GM12872 (cell line): ENCODE results near the gene SLC9A3.

Experiments used
- TF ChIP-seq, protein P1 (sequence below): IDR thresholded peaks from 3 replicates; pipeline ENCODE4 v1.5.1; 2011; ENCODE audit warnings: low read depth, mild to moderate bottlenecking, low read length, moderate library complexity; ENCODE audit not compliant: insufficient read depth

The SLC9A3 gene

DNA sequence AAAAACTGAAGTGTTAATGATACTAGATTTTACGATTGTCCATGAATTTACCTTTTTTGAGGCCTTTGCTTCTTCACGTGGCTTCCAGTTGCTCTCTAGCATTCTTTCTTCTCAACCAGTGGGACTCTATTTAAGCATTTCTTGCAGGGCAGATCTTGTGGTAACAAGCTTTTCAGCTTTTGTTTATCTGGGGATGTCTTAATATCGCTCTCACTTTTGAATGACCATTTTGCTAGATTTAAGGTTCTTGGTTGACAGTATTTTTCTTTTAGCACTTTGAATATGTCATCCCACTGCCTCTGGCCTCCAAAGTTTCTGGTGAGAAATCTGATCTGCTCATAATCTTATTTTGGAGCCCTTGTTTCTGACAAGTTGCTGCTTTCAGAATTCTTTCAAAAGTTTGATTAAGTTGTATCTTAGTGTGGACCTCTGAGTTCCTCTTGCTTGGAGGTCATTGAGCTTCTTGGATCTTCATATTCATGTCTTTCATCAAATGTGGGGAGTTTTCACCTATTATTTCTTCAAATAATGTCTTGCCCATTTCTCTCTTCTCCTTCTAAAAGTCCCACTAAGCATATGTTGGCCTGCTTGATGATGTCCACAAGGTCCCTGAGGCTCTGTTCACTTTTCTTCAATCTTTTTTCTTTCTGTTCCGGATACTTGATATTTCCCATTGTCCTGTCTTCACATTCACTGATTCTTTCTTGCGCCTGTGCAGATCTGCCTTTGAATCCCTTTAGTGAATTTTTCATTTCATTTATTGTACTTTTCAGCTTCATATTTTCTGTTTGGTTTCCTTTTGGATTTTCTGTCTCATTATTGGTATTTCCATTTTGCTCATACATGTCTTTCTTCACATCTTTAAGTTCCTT lies 72.4 kb downstream of the SLC9A3 start:
- TF ChIP-seq, protein P1, sequence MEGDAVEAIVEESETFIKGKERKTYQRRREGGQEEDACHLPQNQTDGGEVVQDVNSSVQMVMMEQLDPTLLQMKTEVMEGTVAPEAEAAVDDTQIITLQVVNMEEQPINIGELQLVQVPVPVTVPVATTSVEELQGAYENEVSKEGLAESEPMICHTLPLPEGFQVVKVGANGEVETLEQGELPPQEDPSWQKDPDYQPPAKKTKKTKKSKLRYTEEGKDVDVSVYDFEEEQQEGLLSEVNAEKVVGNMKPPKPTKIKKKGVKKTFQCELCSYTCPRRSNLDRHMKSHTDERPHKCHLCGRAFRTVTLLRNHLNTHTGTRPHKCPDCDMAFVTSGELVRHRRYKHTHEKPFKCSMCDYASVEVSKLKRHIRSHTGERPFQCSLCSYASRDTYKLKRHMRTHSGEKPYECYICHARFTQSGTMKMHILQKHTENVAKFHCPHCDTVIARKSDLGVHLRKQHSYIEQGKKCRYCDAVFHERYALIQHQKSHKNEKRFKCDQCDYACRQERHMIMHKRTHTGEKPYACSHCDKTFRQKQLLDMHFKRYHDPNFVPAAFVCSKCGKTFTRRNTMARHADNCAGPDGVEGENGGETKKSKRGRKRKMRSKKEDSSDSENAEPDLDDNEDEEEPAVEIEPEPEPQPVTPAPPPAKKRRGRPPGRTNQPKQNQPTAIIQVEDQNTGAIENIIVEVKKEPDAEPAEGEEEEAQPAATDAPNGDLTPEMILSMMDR, result no peak

DNA sequence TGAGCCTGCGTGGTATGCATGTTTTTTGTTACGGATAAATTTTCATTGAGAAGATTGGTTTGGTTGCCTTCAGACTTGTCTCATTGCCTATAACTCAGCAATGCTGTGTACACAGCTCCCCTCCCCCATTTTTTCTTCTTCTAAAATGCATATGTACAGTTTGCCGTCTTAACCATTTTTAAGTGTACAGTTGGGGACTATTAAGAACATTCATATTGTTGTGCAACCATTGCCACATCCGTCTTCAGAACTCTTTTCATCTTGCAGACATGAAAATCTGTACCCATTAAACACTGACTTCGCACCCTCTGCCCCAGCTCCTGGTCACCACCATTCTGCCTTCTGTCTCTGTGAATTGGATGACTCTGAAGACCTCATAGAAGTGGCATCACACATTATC lies 75.1 kb downstream of the SLC9A3 start:
- TF ChIP-seq, protein P1, result no peak

GRCh38 chr5:448766-449090 lies 75.5 kb downstream of the SLC9A3 start:
- TF ChIP-seq, protein P1, result no peak

GRCh38 chr5:448061-448765 lies 76.0 kb downstream of the SLC9A3 start:
- TF ChIP-seq, protein P1, result no peak

GRCh38 chr5:447501-447900 lies 76.7 kb downstream of the SLC9A3 start:
- TF ChIP-seq, protein P1, result no peak

DNA sequence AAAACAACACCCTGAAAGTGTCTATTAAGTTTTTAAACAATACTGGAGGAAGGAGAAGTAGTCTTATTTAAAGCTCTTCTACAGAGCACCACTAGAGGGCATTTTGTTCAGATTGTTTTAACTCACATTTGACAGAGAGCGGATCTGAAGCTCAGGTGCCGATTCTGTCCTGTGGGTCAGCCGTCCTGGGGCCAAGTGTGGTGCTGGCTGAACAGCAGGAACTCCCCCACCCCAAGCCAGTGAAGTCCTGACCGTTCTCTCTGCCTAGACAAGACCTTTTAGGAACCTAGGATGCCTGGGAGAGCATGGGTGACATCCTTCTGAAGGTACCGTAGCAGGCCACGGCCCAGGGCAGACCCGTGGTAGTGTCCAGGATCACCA lies 77.4 kb downstream of the SLC9A3 start:
- TF ChIP-seq, protein P1, result peak; percentile 69

GRCh38 chr5:446066-446882 lies 78.0 kb downstream of the SLC9A3 start:
- TF ChIP-seq, protein P1, result no peak
